GM12872 (cell line): Measurements from ENCODE around the gene C10orf143.

ENCODE experiments used
- CTCF ChIP-seq: IDR thresholded peaks from 3 replicates; pipeline ENCODE4 v1.5.1; 2011; ENCODE audit warnings: low read depth, mild to moderate bottlenecking, low read length, moderate library complexity; ENCODE audit not compliant: insufficient read depth

The C10orf143 gene

GRCh38 chr10:130138479-130138866, 27.8 kb upstream of the C10orf143 start:
- TF ChIP-seq CTCF: no peak

GRCh38 chr10:130137659-130138478, 27.2 kb upstream of the C10orf143 start:
- no peak for TF ChIP-seq CTCF

GRCh38 chr10:130137090-130137448, 26.4 kb upstream of the C10orf143 start:
- TF ChIP-seq CTCF: no peak

- TF ChIP-seq CTCF: no peak
These were observed 25.8 kb upstream of the C10orf143 start, which contains the start of gene GLRX3 for GRCh38 chr10:130136226-130137089. GLRX3 (plus strand) TSS chr10:130136391; CDS start chr10:130136421, 30 bp downstream.

- TF ChIP-seq CTCF: no peak
These were observed 25.1 kb upstream of the C10orf143 start for GRCh38 chr10:130135676-130136225.

DNA sequence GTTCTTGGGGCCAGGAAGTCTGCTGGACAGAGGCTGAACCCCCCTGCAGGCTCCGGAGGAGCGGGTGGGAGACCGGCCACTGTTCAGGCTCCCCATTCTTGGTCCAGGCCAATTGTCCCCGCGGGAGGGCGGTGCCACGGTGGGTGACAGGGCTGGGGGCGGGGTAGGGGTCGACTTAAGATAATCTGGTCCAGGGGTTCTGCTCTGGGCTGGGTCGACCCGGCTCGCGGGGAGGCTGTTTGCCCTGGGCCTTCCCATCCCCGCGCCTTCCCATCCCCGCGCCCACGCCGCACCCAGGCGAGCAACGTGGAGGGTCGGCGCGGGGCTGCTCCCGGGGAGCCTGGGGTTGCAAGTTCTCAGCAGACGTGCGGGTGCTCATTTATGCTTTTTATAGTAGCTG, 18.3 kb upstream of the C10orf143 start:
- no peak for TF ChIP-seq CTCF
